Pulmonary artery endothelial cell (primary cell): ENCODE results near the gene CCDC148. TPM values are rescaled to one million over a fixed set of nuclear protein-coding genes. Genes with fewer than 3 reads are reported as not detected.
"Not testable (repeated sequence)": the region's sequence is repeated elsewhere in the genome, so short reads cannot be mapped to it uniquely, and the experiment has no call there.

Experiments used
- DNase-seq: peaks from one replicate; pipeline ENCODE4 v3.0.0-alpha.2; 2011; ENCODE audit warnings: low read depth, low spot score
- total RNA-seq: library from RNA; depleted of rRNA; stranded (reverse); fragments of >200 nt; gene quantifications from 2 replicates; pipeline ENCODE4 v1.2.3, GENCODE V29; 2014

Gene CCDC148
- total RNA-seq, 1 donor from 2014 or later: not detected

GRCh38 chr2:158433716-158434115 is 22.8 kb downstream of the CCDC148 start:
- DNase-seq: not testable (repeated sequence)

- no peak for DNase-seq
Measured at GRCh38 chr2:158432117-158432516, 24.4 kb downstream of the CCDC148 start.

- DNase-seq: no peak
Measured at GRCh38 chr2:158414538-158414937, 42.0 kb downstream of the CCDC148 start.

GRCh38 chr2:158413581-158413980 is 43.0 kb downstream of the CCDC148 start:
- DNase-seq: no peak

GRCh38 chr2:158412206-158412605 is 44.3 kb downstream of the CCDC148 start:
- no peak for DNase-seq

- no peak for DNase-seq
Measured at GRCh38 chr2:158411748-158412147, 44.8 kb downstream of the CCDC148 start.

GRCh38 chr2:158410132-158410531 is 46.4 kb downstream of the CCDC148 start:
- no peak for DNase-seq

GRCh38 chr2:158407031-158407430 is 49.5 kb downstream of the CCDC148 start:
- DNase-seq: no peak

- no peak for DNase-seq
Measured at GRCh38 chr2:158405341-158405740, 51.2 kb downstream of the CCDC148 start.

- no peak for DNase-seq
Measured at GRCh38 chr2:158403237-158403636, 53.3 kb downstream of the CCDC148 start.

GRCh38 chr2:158402665-158403064 is 53.9 kb downstream of the CCDC148 start:
- no peak for DNase-seq

GRCh38 chr2:158395166-158395565 is 61.4 kb downstream of the CCDC148 start:
- no peak for DNase-seq

GRCh38 chr2:158394453-158394852 is 62.1 kb downstream of the CCDC148 start:
- DNase-seq: no peak

GRCh38 chr2:158393886-158394285 is 62.7 kb downstream of the CCDC148 start:
- DNase-seq: no peak

GRCh38 chr2:158392687-158393086 is 63.9 kb downstream of the CCDC148 start:
- no peak for DNase-seq

GRCh38 chr2:158391876-158392275 is 64.7 kb downstream of the CCDC148 start:
- DNase-seq: no peak

GRCh38 chr2:158391361-158391760 is 65.2 kb downstream of the CCDC148 start:
- DNase-seq: no peak

- no peak for DNase-seq
Measured at GRCh38 chr2:158388159-158388558, 68.4 kb downstream of the CCDC148 start.

GRCh38 chr2:158385646-158386045 is 70.9 kb downstream of the CCDC148 start:
- DNase-seq: no peak

GRCh38 chr2:158381978-158382377 is 74.6 kb downstream of the CCDC148 start:
- DNase-seq: no peak

- no peak for DNase-seq
Measured at GRCh38 chr2:158381205-158381604, 75.3 kb downstream of the CCDC148 start.

GRCh38 chr2:158380746-158381145 is 75.8 kb downstream of the CCDC148 start:
- DNase-seq: no peak

GRCh38 chr2:158378926-158379325 is 77.6 kb downstream of the CCDC148 start:
- no peak for DNase-seq

- DNase-seq: no peak
Measured at GRCh38 chr2:158366342-158366741, 90.2 kb downstream of the CCDC148 start.
